A549 (cell line): ENCODE measurements around the gene CCL24. TPM values are rescaled to one million over a fixed set of nuclear protein-coding genes. Genes with fewer than 3 reads are reported as not detected.
A peak's percentile ranks its signal among the peaks of the same experiment; 100 is the strongest.

ENCODE experiments used
- ATAC-seq, 2 experiments: fragments of 200-7000 bp in 1 of 2; fragments of >200 bp in 1 of 2; cut with Nextera tagmentation in 1 of 2; cut with Tn5 transposase in 1 of 2; 3 replicates each; pipeline versions ENCODE4 v1.8.0 to v1.9.1; 2018 to 2020; ENCODE audit warnings: mild to moderate bottlenecking in 1 of 2, moderate library complexity in 1 of 2
- CTCF ChIA-PET: fragments of 300-600 bp; sonication (Branson Sonifier 250); formaldehyde crosslinking; extraction: SDS; loops from one replicate; lab custom pipeline; 2021; ENCODE audit warnings: antibody characterized with exemption, inconsistent platforms; lab: Yijun Ruan, JAX
- POLR2A ChIA-PET: fragments of 350-600 bp; formaldehyde crosslinking; extraction: SDS; loops from one replicate; lab custom pipeline; 2021; ENCODE audit warnings: antibody characterized with exemption, inconsistent platforms; lab: Yijun Ruan, JAX
- DNase-seq, 2 experiments: peaks; one replicate each; pipeline versions ENCODE4 v3.0.0 to v3.0.0-alpha.2; 2011 to 2016; ENCODE audit warnings: low read depth in 1 of 2, low spot score in 1 of 2
- FAIRE-seq: peaks from 2 replicates; lab custom pipeline; 2011; peaks lifted over from hg19 to GRCh38; lab: Jason Lieb, UNC
- H3K27ac ChIP-seq, 2 experiments: fragments of >200 bp; sonication (Bioruptor Twin); formaldehyde crosslinking; 3 replicates each; pipeline ENCODE4 v1.5.1; 2016 to 2017
- H3K4me1 ChIP-seq: fragments of >200 bp; sonication (Bioruptor Twin); formaldehyde crosslinking; 3 replicates; pipeline ENCODE4 v1.6.1; 2016
- H3K4me2 ChIP-seq: fragments of >200 bp; sonication (Bioruptor Twin); formaldehyde crosslinking; 3 replicates; pipeline ENCODE4 v1.6.1; 2016
- H3K4me3 ChIP-seq: fragments of >200 bp; sonication (Bioruptor Twin); formaldehyde crosslinking; 3 replicates; pipeline ENCODE4 v1.5.1; 2016
- H3K9me3 ChIP-seq: fragments of >200 bp; sonication (Bioruptor Twin); formaldehyde crosslinking; 3 replicates; pipeline ENCODE4 v1.6.1; 2016
- CBX2 ChIP-seq: fragments of 200-600 bp; sonication (generic); IDR thresholded peaks from 2 replicates; pipeline ENCODE4 v1.6.1; 2016; ENCODE audit warnings: low read depth, mild to moderate bottlenecking, borderline replicate concordance
- EP300 ChIP-seq, 2 experiments: fragments of >200 bp; sonication (Bioruptor Twin); formaldehyde crosslinking; IDR thresholded peaks; 2 replicates in 1 of 2; 3 replicates in 1 of 2; pipeline ENCODE4 v1.6.1; 2016 to 2017
- HMGXB4 ChIP-seq: fragments of 250-450 bp; sonication (Bioruptor Pico); IDR thresholded peaks from 2 replicates; pipeline ENCODE4 v1.5.0; 2021; ENCODE audit warnings: mild to moderate bottlenecking, moderate library complexity, borderline replicate concordance
- HOXB13 ChIP-seq: fragments of 250-450 bp; sonication (Bioruptor Pico); IDR thresholded peaks from 2 replicates; pipeline ENCODE4 v1.5.0; 2020; ENCODE audit warnings: low read depth, mild to moderate bottlenecking, moderate library complexity
- KDM5A ChIP-seq: fragments of 200-600 bp; sonication (generic); IDR thresholded peaks from 2 replicates; pipeline ENCODE4 v1.6.1; 2016; ENCODE audit warnings: antibody characterized with exemption, mild to moderate bottlenecking
- PHF8 ChIP-seq: fragments of 200-600 bp; sonication (generic); IDR thresholded peaks from 2 replicates; pipeline ENCODE4 v1.6.1; 2016; ENCODE audit warnings: low read depth, mild to moderate bottlenecking, antibody characterized with exemption, moderate library complexity, borderline replicate concordance
- POLR2A ChIP-seq: IDR thresholded peaks from 2 replicates; pipeline ENCODE4 v1.6.1; 2012; ENCODE audit warnings: mild to moderate bottlenecking, low read length
- POLR2AphosphoS2 ChIP-seq: conservative IDR thresholded peaks from 2 replicates; pipeline ENCODE4 v1.6.1; 2012; ENCODE audit warnings: low read length, improper control_type of control experiment, inconsistent platforms
- RAD21 ChIP-seq, 2 experiments: fragments of >200 bp in 1 of 2; sonication (Bioruptor Twin) in 1 of 2; formaldehyde crosslinking in 1 of 2; IDR thresholded peaks in 1 of 2; conservative IDR thresholded peaks in 1 of 2; 2 replicates in 1 of 2; 3 replicates in 1 of 2; pipeline ENCODE4 v1.6.1; 2012 to 2018; ENCODE audit warnings: inconsistent platforms in 1 of 2
- RCOR1 ChIP-seq: fragments of 150-350 bp; IDR thresholded peaks from 2 replicates; pipeline ENCODE4 v1.6.1; 2014; ENCODE audit warnings: antibody characterized with exemption, low read length, low read depth
- RFX5 ChIP-seq: fragments of 450-650 bp; IDR thresholded peaks from 2 replicates; pipeline ENCODE4 v1.7.1; 2014; ENCODE audit warnings: antibody characterized with exemption, mild to moderate bottlenecking, moderate library complexity
- SMC3 ChIP-seq: fragments of >200 bp; sonication (Bioruptor Twin); formaldehyde crosslinking; IDR thresholded peaks from 3 replicates; pipeline ENCODE4 v1.6.1; 2018; ENCODE audit warnings: inconsistent platforms
- TP53 ChIP-seq: fragments of 250-450 bp; sonication (Bioruptor Pico); IDR thresholded peaks from 2 replicates; pipeline ENCODE4 v1.5.0; 2021; ENCODE audit warnings: mild to moderate bottlenecking, moderate library complexity
- ZC3H11A ChIP-seq: fragments of 450-650 bp; IDR thresholded peaks from 2 replicates; pipeline ENCODE4 v1.6.1; 2014; ENCODE audit warnings: antibody characterized with exemption, mild to moderate bottlenecking
- ZNF302 ChIP-seq: fragments of 250-450 bp; sonication (Bioruptor Pico); IDR thresholded peaks from 2 replicates; pipeline ENCODE4 v1.9.0; 2021; ENCODE audit warnings: inconsistent platforms, mild to moderate bottlenecking, moderate library complexity
- WGBS: methylation state at CpG from one replicate; pipeline ENCODE4 v1.1.6; 2017; ENCODE audit errors: missing lambda C conversion rate; 5-methylcytosine and 5-hydroxymethylcytosine counted together
- polyA plus RNA-seq, 4 experiments: library from polyadenylated mRNA; depleted of rRNA in 3 of 4; stranded (reverse); fragments of >200 nt; fragmentation: RNase III in 1 of 4; extraction: RNeasy Plus Mini Kit Qiagen cat#74134 plus additional on column Dnase treatment in 1 of 4; gene quantifications; 2 replicates in 3 of 4; 3 replicates in 1 of 4; pipeline ENCODE4 v1.2.3, GENCODE V29; 2011 to 2017
- TF ChIP-seq, protein P1 (sequence below): fragments of 200-600 bp; sonication (generic); IDR thresholded peaks from 2 replicates; pipeline ENCODE4 v1.6.1; 2016; ENCODE audit warnings: antibody characterized with exemption, mild to moderate bottlenecking, moderate library complexity

CCL24 gene
- polyA plus RNA-seq, 2 of the 4 experiments (the other 2 are of a cell fraction), result 0.14 TPM; not detected in 1

DNA sequence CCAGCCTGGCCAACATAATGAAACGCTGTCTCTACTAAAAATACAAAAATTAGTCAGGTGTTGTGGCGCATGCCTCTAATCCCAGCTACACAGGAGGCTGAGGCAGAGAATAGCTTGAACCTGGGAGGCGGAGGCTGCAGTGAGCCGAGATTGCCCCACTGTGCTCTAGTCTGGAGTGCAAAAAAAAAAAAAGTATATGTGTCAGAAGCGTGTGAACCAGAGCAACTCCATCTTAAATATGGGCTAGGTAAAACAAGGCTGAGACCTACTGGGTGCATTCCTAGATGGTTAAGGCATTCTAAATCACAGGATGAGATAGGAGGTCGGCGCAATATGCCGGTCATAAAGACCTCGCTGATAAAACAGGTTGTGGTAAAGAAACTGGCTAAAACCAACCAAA is 6.2 kb downstream of the CCL24 start (continued):
- TF ChIP-seq HMGXB4, result no peak

GRCh38 chr7:75806560-75807307 is 6.9 kb downstream of the CCL24 start:
- CTCF ChIA-PET, result no interaction called here
- FAIRE-seq (no peak), DNase-seq (no peak), ATAC-seq (no peak)
- Histone ChIP-seq H3K27ac (no peak overlapping the region), H3K4me2 (no peak overlapping the region), H3K9me3 (peaks cover 24% of the 10 kb centered on the region), H3K4me1 (no peaks in the 10 kb centered on the region), H3K4me3 (no peak overlapping the region)
- POLR2A ChIA-PET, result interaction anchor here (0.6 kb wide), 1 partner anchor 262 kb away, joined by 8 read pairs; no protein-coding TSS in a partner anchor
- 70% methylated on average over 4 of the region's 4 CpGs for WGBS
- TF ChIP-seq KDM5A, result peak; percentile 69; the same call in 1 of the 2 replicates
- no peak for TF ChIP-seq POLR2A
- TF ChIP-seq, all 56 proteins: peak for 1

- H3K4me2 ChIP-seq, result no peak overlapping the region
- no peak for DNase-seq
- FAIRE-seq, result no peak
- peaks cover 24% of the 10 kb centered on the region for H3K9me3 ChIP-seq
- ChIA-PET POLR2A (no interaction called here), CTCF (no interaction called here)
- H3K4me3 ChIP-seq, result no peak overlapping the region
- no peak overlapping the region for H3K27ac ChIP-seq
- no peak for ATAC-seq
- no peaks in the 10 kb centered on the region for H3K4me1 ChIP-seq
- TF ChIP-seq HOXB13 (no peak), CBX2 (no peak), RCOR1 (no peak), EP300 (IDR thresholded peaks at IDR 0.05) (no peak), RFX5 (no peak), SMC3 (no peak), ZC3H11A (no peak), ZNF302 (no peak), POLR2AphosphoS2 (no peak), TP53 (CRISPR knock-in tag) (no peak), RAD21 (conservative IDR thresholded peaks at IDR 0.05 in 1 of 2, IDR thresholded peaks at IDR 0.05 in 1 of 2) (no peak), PHF8 (no peak)
- TF ChIP-seq, protein P1, sequence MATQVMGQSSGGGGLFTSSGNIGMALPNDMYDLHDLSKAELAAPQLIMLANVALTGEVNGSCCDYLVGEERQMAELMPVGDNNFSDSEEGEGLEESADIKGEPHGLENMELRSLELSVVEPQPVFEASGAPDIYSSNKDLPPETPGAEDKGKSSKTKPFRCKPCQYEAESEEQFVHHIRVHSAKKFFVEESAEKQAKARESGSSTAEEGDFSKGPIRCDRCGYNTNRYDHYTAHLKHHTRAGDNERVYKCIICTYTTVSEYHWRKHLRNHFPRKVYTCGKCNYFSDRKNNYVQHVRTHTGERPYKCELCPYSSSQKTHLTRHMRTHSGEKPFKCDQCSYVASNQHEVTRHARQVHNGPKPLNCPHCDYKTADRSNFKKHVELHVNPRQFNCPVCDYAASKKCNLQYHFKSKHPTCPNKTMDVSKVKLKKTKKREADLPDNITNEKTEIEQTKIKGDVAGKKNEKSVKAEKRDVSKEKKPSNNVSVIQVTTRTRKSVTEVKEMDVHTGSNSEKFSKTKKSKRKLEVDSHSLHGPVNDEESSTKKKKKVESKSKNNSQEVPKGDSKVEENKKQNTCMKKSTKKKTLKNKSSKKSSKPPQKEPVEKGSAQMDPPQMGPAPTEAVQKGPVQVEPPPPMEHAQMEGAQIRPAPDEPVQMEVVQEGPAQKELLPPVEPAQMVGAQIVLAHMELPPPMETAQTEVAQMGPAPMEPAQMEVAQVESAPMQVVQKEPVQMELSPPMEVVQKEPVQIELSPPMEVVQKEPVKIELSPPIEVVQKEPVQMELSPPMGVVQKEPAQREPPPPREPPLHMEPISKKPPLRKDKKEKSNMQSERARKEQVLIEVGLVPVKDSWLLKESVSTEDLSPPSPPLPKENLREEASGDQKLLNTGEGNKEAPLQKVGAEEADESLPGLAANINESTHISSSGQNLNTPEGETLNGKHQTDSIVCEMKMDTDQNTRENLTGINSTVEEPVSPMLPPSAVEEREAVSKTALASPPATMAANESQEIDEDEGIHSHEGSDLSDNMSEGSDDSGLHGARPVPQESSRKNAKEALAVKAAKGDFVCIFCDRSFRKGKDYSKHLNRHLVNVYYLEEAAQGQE, result no peak
- 46% methylated on average over 5 of the region's 5 CpGs for WGBS
Measured at GRCh38 chr7:75804705-75805104, 8.9 kb downstream of the CCL24 start.

DNA sequence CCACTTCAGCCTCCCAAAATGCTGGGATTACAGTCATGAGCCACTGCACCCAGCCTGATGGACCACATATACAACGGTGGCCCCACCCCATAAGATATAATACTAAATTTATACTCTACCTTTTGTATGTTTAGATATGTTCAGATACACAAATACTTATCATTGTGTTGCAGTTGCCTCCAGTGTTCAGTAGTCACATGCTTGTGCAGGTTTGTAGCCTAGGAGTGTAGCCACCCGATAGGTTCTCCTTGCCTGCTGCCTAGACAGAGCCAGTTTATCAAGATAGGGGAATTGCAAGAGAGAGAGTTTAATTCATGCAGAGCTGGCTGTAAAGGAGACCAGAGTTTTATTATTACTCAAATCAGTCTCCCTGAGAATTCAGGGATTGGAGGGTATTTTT is 9.6 kb downstream of the CCL24 start:
- FAIRE-seq (no peak), ATAC-seq (no peak), DNase-seq (no peak)
- no peak overlapping the region for H3K4me2 ChIP-seq
- ChIA-PET CTCF (no interaction called here), POLR2A (no interaction called here)
- no peak overlapping the region for H3K27ac ChIP-seq
- no peak overlapping the region for H3K4me3 ChIP-seq
- peaks cover 24% of the 10 kb centered on the region for H3K9me3 ChIP-seq
- no peaks in the 10 kb centered on the region for H3K4me1 ChIP-seq
- TF ChIP-seq, protein P1, result no peak
- 74% methylated on average over 2 of the region's 2 CpGs for WGBS
